Stimulated activated CD4-positive, alpha-beta T cell treated with anti-CD3 and anti-CD28 coated beads, TNF-alpha, amount 100 ng/mL, for 24 hours (primary cell): Measurements from ENCODE around the gene DHDH.
A peak's percentile ranks its signal among the peaks of the same experiment; 100 is the strongest.

Experiments
- DNase-seq, 3 experiments: peaks; one replicate each; pipeline ENCODE4 v3.0.0-alpha.2; 2020; ENCODE audit warnings: low read depth in 3 of 3

DHDH gene

DNA sequence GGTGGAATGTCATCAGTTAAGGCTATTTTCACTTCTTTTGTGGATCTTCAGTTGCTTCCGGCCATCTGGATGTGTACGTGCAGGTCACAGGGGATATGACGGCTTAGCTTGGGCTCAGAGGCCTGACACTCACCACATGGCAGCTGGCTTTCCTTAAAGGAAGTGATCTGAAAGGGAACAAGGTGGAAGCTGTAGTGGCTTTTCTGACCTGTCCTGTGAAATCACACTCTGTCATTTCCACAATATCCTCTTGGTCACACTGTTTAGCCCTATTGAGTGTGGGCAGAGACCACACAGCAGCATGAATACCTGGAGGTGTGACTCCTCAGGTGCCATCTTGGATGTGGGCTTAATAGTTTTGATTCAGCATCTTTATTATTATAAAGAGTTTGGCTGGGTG, 16.7 kb downstream of the DHDH start:
- no peak for DNase-seq

DNA sequence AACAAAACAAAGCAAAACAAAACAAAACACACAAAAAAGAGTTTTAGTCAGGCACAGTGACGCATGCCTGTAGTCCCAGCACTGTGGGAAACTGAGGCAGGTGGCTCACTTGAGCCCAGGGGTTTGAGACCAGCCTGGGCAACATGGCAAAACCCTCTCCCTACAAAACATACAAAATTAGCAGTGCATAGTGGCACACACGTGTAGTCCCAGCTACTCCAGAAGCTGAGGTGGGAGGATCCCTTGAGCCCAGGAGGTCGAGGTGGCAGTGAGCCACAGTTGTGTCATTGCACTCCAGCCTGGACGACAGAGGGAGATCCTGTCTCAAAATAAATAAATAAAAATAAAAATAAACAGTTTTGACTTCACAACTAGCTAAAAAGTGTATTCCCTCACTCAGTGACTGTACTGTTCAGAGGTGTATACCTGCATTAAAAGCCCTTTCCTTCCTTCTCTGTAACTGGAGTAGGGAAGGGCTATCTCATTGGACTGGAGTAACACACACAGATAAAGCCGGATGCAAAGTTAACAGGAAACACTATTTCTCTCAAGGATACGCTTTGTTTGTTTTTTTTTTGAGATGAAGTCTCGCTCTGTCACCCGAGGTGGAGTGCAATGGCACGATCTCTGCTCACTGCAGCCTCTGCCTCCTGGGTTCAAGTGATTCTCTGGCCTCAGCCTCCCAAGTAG, 17.5 kb downstream of the DHDH start:
- DNase-seq = no peak

DNA sequence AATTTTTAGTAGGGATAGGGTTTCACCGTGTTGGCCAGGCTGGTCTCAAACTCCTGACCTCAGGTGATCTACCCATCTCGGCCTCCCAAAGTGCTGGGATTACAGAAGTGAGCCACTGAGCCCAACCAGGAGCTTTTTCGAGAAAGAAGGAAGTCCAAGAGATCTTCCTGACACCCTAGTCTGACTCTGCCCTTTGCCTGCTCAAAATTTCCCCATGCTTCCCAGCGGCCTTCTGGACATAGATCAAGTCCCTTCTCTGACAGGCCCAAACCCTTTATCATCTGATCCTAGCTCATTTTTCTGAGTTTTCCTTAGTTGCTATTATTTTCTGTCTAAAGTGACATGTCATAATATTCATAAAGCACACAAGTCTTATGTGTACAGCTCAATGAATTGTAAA, 19.6 kb downstream of the DHDH start:
- DNase-seq = no peak

DNA sequence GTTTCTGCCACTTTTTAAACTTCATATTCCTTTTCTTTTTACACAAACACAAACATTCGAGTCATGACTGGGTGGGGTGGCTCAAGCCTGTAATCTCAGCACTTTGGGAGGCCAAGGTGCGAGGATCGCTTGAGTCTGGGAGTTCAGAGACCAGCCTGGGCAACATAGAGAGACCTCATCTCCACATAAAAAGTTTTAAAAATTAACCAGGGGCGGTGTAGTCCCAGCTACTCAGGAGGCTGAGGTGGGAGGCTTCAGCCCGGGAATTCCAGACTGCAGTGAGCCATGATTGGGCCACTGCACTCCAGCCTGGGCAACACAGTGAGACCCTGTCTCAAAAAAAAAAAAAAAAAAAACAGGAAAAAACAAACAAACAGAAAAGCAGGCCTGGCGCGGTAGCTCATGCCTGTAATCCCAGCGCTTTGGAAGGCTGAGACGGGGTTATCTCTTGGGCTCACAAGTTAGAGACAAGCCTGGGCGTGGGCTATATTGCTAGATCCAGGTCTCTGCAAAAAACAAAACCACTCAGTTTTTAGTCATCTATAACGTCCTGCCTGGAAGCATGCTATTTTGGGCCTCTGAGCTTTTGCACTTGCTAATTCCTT, 20.6 kb downstream of the DHDH start:
- no peak for DNase-seq

DNA sequence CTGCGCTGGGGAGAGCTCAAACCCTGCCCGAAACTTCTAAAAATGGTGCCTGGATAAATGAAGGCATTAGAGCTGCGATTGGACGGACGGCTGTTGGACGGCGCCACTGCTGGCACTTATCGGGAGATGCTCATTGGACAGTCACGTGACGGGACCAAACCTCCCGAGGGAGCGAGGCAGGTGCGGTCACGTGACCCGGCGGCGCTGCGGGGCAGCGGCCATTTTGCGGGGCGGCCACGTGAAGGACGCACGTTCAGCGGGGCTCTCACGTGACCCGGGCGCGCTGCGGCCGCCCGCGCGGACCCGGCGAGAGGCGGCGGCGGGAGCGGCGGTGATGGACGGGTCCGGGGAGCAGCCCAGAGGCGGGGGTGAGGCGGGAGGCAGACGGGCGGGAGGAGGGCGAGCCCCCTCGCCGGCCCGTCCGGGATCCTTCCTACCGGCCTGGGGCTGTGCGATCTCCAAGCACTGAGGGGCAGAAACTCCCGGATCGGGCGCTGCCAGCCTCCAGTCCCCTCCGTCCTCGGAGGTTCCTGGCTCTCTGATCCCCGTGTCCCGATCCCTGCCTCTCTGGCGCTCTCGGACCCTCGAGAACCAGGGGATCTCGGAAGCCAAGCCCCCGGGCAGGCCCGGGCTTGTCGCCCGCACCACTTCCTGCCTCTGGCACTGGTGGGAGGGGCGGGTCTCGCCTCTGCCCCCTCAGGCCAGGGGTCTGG, 21.3 kb downstream of the DHDH start, which contains the start of gene BAX:
Gene BAX (plus strand): TSS at position 281 of the 713 bp plus-strand sequence. CDS start 54 bp downstream, at position 335.
- peak; percentile 89 to 98 (median 90) for DNase-seq

DNA sequence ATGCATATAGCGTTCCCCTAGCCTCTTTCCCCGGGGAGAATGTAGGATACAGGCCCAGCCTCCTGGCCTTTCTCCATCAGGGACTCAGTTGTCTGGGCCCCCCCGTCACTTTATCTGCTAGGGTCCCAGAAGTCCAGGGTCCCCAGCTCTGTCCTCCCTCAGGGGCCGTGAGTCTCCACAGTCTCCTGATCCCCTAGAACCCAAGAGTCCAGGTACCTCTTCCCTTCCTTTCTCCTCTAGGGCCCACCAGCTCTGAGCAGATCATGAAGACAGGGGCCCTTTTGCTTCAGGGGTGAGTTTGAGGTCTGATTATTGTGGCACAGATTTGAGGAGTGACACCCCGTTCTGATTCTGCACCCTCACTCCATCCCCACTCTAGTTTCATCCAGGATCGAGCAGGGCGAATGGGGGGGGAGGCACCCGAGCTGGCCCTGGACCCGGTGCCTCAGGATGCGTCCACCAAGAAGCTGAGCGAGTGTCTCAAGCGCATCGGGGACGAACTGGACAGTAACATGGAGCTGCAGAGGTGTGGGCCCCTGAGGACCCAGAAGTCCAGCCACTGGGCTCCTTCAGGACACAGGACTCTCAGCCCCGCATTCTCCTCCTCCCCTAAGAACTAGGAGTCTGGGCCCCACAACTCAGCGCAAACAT, 21.9 kb downstream of the DHDH start:
- DNase-seq = no peak

DNA sequence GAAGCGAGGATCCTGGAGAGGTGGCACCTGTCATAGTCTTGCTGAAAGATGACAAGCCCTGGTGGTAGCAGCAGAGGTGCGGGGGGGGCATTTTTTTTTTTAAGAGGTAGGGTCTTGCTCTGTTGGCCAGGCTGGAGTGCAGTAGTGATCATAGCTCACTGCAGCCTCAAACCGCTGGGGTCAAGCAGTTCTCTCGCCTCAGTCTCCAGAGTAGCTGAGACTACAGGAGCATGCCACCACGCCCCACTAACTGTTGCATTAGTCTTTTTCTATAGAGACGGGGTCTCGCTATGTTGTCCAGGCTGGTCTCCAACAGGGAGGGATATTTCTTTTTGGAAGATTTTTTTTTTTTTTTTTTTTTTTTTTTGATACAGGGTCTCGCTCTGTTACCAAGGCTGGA, 24.5 kb downstream of the DHDH start:
- no peak for DNase-seq

DNA sequence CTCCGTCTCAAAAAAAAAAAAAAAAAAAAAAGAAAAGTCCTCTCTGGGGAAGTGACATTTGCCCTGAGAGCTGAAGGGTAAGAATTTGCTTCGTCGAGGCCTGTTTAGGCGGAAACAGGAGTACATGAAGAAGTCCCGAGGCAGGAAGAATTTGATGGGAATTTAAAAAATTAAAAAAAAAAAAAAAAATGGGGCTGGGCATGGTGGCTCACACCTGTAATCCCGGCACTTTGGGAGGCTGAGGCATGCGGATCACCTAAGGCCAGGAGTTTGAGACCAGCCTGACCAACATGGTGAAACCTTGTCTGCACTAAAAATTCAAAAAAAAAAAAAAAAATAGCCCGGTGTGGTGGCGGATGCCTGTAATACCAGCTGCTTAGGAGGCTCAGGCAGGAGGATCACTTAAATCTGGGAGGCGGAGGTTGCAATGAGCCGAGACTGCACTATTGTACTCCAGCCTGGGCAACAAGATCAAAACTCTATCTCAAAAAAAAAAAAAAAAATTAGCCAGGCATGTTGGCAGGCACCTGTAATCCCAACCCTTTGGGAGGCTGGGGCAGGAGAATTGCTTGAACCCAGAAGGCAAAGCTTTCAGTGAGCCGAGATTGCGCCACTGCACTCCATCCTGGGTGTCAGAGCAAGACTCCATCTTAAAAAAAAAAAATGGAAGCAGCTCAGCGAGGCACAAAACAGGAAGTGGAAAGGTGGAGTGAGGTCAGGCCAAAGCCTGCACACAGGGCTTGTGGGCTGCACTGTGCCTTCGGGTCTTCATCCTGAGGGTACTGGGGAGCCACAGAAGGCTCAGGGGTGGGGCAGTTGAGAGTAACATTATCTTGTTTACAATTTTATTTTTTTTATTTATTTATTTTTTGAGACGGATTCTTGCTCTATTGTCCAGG, 26.1 kb downstream of the DHDH start:
- DNase-seq = no peak

DNA sequence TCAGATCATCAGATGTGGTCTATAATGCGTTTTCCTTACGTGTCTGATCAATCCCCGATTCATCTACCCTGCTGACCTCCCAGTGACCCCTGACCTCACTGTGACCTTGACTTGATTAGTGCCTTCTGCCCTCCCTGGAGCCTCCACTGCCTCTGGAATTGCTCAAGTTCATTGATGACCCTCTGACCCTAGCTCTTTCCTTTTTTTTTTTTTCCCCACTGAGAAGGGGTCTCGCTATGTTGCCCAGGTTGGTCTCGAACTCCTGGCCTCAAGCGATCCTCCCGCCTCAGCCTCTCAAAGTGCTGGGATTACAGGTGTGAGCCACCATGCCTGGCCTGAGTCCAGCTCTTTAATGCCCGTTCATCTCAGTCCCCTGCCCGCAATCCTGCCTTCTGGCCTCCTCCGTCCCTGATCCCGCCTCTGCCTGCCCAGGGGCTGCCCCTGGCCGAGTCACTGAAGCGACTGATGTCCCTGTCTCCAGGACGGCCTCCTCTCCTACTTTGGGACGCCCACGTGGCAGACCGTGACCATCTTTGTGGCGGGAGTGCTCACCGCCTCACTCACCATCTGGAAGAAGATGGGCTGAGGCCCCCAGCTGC, 27.7 kb downstream of the DHDH start:
- DNase-seq = no peak

DNA sequence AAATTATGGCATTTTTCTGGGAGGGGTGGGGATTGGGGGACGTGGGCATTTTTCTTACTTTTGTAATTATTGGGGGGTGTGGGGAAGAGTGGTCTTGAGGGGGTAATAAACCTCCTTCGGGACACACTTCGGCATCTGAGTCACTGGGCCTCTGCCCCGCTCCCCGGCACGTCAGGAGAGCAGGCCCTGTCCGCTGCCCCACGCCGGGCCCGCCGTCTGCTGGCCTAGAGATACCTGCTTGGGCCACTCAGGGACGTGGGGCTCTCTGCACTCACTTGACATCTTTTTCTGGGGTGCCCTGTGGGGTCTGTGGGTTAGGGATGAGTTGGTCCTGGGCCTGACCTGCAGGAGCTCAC, 28.2 kb downstream of the DHDH start:
- no peak for DNase-seq

DNA sequence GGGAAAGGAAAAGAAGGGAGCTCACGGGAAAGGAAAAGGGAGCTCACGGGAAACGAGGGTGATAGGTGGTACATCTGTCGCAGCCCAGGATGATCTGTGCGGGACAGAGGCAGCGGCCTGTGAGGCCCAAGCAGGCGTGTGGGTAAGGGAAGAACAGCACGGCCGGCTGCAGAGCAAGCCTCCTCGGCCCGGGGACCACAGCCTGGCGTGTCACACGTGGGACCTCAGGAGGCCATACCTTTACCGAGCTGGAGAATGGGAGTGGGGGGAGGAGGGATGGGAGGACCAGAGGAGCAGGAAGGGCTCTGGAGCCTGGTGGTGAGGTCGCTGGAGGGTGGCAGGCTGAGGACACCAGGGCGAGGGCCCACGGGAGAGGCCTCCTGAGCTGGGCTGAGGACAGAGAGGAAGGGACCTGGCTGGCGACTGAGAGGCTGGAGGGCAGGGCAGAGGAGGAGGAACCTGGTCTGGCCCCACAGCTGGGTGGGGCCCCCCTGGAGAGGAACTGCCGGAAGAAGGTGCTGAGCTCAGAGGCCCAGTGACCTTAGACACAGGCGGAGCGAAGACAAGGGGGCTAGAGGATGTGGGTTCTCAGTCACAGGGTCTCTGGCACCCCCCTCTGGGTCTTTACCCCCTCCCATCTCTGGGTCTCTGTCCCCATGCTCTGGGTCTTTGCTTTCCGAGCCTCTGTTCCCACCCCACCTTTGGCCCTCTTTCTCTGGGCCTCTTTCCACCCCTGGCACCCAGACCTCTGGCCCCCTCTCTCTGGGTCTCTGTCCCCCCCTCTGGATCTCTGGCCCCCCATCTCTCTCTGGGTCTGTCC, 28.7 kb downstream of the DHDH start:
- no peak for DNase-seq

DNA sequence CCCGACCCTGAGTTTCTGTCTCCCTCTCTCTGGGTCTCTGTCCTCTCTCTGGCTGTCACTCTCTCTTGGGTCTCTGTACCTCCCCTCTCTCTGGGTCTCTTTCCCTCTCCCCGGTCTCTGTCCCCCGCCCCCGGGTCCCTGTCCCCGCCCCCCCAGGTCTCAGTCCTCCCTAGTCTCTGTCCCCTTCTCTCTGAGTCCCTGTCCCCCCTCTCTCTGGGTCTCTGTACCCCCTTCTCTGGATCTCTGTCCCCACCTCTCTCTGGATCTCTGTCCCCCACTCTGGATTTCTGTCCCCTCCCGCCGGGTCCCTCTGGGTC, 29.3 kb downstream of the DHDH start:
- no peak for DNase-seq

DNA sequence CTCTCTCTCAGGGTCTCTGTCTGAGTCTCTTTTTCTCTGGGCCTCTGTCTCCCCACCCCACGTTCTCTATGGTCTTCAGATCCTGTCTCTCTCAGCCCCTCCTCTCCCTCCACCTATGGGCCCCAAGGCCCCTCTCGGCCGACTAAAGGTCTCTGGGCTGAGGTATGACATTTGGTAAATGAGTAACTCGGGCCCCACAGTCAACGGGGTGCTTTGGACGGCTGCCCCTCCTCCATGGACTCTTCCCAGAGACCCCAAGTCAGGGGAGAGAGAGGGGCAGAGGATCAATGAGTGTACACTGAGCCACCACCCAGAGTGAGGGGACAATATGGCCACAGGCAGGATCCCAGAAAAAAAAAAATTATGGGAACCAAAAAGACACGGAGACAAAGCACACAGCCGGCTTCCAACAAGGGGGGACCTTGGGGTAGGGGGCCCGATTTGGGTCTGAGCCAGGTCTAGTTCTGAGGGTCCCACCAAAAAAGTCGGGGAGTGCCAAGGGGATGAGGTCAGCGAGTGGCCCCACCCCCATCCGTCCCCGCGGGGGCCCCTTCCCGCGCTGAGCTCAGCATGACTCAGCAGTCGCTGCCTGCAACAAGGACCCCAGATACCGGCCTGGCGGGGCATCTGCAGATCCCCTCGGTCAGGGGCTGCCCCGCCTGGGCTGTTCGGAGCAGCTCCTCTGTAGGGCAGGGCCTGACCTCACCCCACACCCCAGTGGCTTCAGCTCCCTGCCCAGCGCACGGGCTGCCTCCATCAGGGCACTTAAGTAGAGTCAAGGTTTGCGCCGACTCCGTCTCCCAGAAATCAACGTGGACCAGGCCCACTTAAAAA, 30.1 kb downstream of the DHDH start:
- DNase-seq = peak in 2 of 3 experiments; percentile 40 to 76

DNA sequence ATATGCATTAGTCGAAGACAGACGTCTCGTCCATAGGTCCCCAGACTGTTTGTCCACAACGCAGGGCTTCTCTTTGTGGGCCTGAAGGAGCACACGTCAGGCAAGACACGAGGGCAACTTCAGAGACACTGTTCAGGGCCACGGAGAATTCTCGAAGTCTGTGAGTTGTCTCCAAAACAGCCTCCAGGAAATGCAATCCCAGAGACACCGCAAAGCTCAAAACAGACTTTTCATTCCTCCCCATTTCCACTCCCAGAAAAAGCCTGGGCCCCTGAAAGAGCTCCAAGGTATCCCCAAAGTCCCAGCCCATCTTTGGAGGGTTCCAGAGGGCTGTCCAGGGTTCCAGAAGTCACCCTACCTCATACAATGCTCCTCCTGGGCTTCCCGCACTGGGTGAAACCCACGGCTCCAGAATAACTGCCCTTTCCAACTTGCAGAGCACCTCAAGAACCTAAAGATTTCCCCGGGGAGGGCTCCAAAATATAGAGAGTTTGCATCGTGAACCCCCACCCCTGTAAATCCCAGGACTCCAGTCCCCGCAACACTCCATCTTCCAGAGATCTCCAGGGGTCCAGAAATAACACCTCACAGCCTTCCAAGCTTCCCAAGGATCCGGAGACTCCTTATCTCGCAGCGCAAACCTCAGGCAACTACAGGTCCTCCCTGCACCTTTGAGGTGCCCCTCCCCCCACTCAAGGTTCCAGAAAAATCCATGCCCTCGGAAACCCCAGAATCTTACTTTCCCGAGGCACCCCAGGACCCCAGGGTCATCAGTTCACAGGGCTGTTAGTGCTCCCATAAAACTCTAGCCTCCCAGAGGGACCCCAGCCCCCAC, 30.9 kb downstream of the DHDH start:
- DNase-seq = no peak

DNA sequence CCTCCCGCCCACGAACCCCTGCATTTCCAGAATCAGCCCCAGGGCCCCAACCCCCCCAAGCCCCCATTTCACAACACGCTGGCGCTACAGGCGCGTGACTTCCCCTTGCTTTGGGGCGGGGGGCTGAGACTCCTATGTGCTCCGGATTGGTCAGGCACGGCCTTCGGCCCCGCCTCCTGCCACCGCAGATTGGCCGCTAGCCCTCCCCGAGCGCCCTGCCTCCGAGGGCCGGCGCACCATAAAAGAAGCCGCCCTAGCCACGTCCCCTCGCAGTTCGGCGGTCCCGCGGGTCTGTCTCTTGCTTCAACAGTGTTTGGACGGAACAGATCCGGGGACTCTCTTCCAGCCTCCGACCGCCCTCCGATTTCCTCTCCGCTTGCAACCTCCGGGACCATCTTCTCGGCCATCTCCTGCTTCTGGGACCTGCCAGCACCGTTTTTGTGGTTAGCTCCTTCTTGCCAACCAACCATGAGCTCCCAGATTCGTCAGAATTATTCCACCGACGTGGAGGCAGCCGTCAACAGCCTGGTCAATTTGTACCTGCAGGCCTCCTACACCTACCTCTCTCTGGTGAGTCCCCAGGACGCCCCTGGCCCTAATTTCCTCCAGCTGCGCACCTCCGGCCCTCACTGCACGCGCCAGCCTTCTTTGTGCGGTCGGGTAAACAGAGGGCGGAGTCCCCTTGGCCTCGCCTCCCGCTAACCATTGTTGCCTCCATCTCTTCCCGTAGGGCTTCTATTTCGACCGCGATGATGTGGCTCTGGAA, 31.7 kb downstream of the DHDH start, which contains the start of gene FTL:
Gene FTL (plus strand): TSS at position 270 of the 766 bp plus-strand sequence. CDS start 199 bp downstream, at position 469.
- DNase-seq = peak; percentile 78 to 92 (median 83)

DNA sequence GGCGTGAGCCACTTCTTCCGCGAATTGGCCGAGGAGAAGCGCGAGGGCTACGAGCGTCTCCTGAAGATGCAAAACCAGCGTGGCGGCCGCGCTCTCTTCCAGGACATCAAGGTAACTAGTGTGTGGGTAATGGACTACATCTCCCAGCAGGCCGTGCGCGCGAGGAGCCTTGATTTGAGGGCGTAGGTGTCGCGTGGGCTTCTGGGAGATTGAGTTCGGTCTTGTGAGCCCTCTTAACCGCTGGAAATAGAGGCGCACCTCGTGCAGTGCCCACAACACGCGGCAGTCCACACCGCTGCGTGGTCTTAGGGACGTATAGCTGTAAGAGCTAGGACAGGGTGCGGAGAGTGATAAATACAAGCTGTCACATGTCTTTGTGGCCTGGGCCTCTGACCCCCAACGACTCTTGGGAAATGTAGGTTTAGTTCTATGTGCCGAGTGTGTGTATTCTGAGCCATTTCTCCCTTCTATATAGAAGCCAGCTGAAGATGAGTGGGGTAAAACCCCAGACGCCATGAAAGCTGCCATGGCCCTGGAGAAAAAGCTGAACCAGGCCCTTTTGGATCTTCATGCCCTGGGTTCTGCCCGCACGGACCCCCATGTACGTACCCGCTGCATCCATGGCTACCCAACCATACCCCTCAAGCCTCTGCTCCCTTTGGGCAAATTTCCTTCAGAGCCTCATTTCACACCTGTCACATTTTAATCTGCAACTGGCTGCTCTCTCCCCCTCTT, 32.5 kb downstream of the DHDH start:
- peak; percentile 74 to 91 (median 82) for DNase-seq
